NCI-H2107 treated with DMSO at 0.1 percent for 48 hours (cell line): ENCODE data around the gene TBX3.

Source experiments
- DNase-seq: peaks from one replicate; lab custom pipeline; 2025; ENCODE audit not compliant: unreplicated experiment; lab: John Stamatoyannopoulos, UW

Gene TBX3

GRCh38 chr12:114631242-114631641 is 52.7 kb downstream of the TBX3 start:
- DNase-seq, result no peak

- no peak for DNase-seq
Observed at GRCh38 chr12:114628199-114628598, 55.8 kb downstream of the TBX3 start.

- DNase-seq, result no peak
Observed at GRCh38 chr12:114627393-114627792, 56.6 kb downstream of the TBX3 start.

GRCh38 chr12:114625294-114625851 is 58.6 kb downstream of the TBX3 start:
- peak; percentile 1 for DNase-seq

- no peak for DNase-seq
Observed at GRCh38 chr12:114623737-114624136, 60.2 kb downstream of the TBX3 start.
